Activated CD8-positive, alpha-beta memory T cell treated with anti-CD3 and anti-CD28 coated beads, Interleukin-2, amount 50 U/mL, for 24 hours (primary cell): ENCODE results near the gene ASTN2.

Source experiments
- DNase-seq: peaks from one replicate; pipeline ENCODE4 v3.0.0-alpha.2; 2020; ENCODE audit errors: extremely low read depth

ASTN2 gene

GRCh38 chr9:117415358-117415914, 579 bp upstream of the ASTN2 start:
- DNase-seq, result no peak

GRCh38 chr9:117414220-117414905, 494 bp downstream of the ASTN2 start:
- DNase-seq, result no peak

- DNase-seq, result no peak
These were observed 1.3 kb downstream of the ASTN2 start for GRCh38 chr9:117413346-117414219.

GRCh38 chr9:117412841-117413240, 2.0 kb downstream of the ASTN2 start:
- no peak for DNase-seq

GRCh38 chr9:117412006-117412715, 2.7 kb downstream of the ASTN2 start:
- DNase-seq, result no peak

GRCh38 chr9:117411547-117411946, 3.3 kb downstream of the ASTN2 start:
- no peak for DNase-seq

- no peak for DNase-seq
These were observed 5.5 kb downstream of the ASTN2 start for GRCh38 chr9:117409321-117409720.

GRCh38 chr9:117407436-117408022, 7.3 kb downstream of the ASTN2 start:
- no peak for DNase-seq

- DNase-seq, result no peak
These were observed 8.7 kb downstream of the ASTN2 start for GRCh38 chr9:117405950-117406705.

GRCh38 chr9:117403848-117404247, 11.0 kb downstream of the ASTN2 start:
- DNase-seq, result no peak

- DNase-seq, result no peak
These were observed 11.4 kb downstream of the ASTN2 start for GRCh38 chr9:117403403-117403811.

- DNase-seq, result no peak
These were observed 14.7 kb downstream of the ASTN2 start for GRCh38 chr9:117400171-117400570.

- no peak for DNase-seq
These were observed 19.7 kb downstream of the ASTN2 start for GRCh38 chr9:117395151-117395650.

- DNase-seq, result no peak
These were observed 20.2 kb downstream of the ASTN2 start for GRCh38 chr9:117394655-117395054.

- no peak for DNase-seq
These were observed 21.9 kb downstream of the ASTN2 start for GRCh38 chr9:117392992-117393391.

- DNase-seq, result no peak
These were observed 27.4 kb downstream of the ASTN2 start for GRCh38 chr9:117387422-117387821.

GRCh38 chr9:117379341-117379740, 35.5 kb downstream of the ASTN2 start:
- no peak for DNase-seq

- DNase-seq, result no peak
These were observed 37.8 kb downstream of the ASTN2 start for GRCh38 chr9:117377046-117377445.

- no peak for DNase-seq
These were observed 38.9 kb downstream of the ASTN2 start for GRCh38 chr9:117375956-117376355.

- no peak for DNase-seq
These were observed 40.7 kb downstream of the ASTN2 start for GRCh38 chr9:117374076-117374725.
